B cell (primary cell): ENCODE measurements around the gene MAL.

Experiments
- EZH2 ChIP-seq: IDR thresholded peaks from 2 replicates; pipeline ENCODE4 v1.6.1; 2012; ENCODE audit warnings: borderline replicate concordance, low read depth, mild to moderate bottlenecking, moderate library complexity, low read length; ENCODE audit not compliant: insufficient read depth, poor library complexity, severe bottlenecking
- TF ChIP-seq, protein P1 (sequence below): fragments of 200-600 bp; IDR thresholded peaks from one replicate; pipeline ENCODE4 v1.8.0; 2022; ENCODE audit warnings: antibody characterized with exemption, mild to moderate bottlenecking

DNA sequence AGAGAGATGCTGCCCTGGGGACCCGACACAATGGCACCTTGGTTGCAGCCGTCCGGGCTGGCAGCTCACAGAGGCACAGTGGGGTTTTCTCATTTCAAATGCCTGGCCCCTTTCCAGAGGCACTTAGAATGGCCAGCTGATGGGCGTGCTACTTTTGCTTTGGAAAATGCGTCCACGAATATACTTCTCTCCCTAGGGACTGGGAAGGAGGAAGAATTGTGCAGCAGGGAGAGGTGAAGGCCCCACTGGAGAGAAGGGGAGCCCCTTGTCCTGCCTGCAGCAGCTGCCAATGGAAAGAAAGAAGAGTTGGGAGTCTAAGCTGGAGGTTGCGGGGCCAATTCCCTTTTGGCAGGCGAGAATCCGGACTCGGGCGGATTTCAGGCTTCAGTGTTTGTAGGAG lies 1.1 kb upstream of the MAL start:
- TF ChIP-seq, protein P1, sequence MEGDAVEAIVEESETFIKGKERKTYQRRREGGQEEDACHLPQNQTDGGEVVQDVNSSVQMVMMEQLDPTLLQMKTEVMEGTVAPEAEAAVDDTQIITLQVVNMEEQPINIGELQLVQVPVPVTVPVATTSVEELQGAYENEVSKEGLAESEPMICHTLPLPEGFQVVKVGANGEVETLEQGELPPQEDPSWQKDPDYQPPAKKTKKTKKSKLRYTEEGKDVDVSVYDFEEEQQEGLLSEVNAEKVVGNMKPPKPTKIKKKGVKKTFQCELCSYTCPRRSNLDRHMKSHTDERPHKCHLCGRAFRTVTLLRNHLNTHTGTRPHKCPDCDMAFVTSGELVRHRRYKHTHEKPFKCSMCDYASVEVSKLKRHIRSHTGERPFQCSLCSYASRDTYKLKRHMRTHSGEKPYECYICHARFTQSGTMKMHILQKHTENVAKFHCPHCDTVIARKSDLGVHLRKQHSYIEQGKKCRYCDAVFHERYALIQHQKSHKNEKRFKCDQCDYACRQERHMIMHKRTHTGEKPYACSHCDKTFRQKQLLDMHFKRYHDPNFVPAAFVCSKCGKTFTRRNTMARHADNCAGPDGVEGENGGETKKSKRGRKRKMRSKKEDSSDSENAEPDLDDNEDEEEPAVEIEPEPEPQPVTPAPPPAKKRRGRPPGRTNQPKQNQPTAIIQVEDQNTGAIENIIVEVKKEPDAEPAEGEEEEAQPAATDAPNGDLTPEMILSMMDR = no peak
- TF ChIP-seq EZH2 = no peak
